ENCODE measurements around the gene GNPTG. TPM values are rescaled to one million over a fixed set of nuclear protein-coding genes. Genes with fewer than 3 reads are reported as not detected.

GNPTG gene
- total RNA-seq, 2 experiments from 2014 or later = 27.6 to 32.0 TPM

- Mint-ChIP-seq H3K4me1 (ENCODE audit: low read depth) (peaks cover 4% of the 10 kb centered on the region), H3K4me3 (no peak overlapping the region), H3K27ac (no peak overlapping the region), H3K36me3 (ENCODE audit: low read depth) (peaks cover 44% of the 10 kb centered on the region), H3K9me3 (no peaks in the 10 kb centered on the region), H3K27me3 (no peaks in the 10 kb centered on the region)
- ChIA-PET POLR2A (interaction anchor here (0.8 to 1.4 kb wide), 2 partner anchors 58 to 176 kb away, joined by 3 to 4 read pairs; partner anchors contain the start of gene UQCC4), CTCF (interaction anchor here (0.7 to 2.2 kb wide), 15 partner anchors 9 to 361 kb away, joined by 3 to 15 read pairs (median 4); partner anchors contain the start of gene UQCC4)
- intact Hi-C loops (cut with DNase I, micrococcal nuclease) = no loop called here
- no peaks in the 10 kb centered on the region for H3K4me1 ChIP-seq (ENCODE audit: insufficient read depth, low read length)
- H3K36me3 ChIP-seq (ENCODE audit: insufficient read depth, low read length) = peaks cover 62% of the 10 kb centered on the region
- H3K4me3 ChIP-seq (ENCODE audit: low read length) = no peak overlapping the region
- no peaks in the 10 kb centered on the region for H3K27me3 ChIP-seq (ENCODE audit: control insufficient read depth in 1 of 2, insufficient read depth in 2 of 2, low read length in 2 of 2)
- no peaks in the 10 kb centered on the region for H3K9me3 ChIP-seq (ENCODE audit: control insufficient read depth in 1 of 2, insufficient read depth in 1 of 2, low read length in 2 of 2)
- no peak for ATAC-seq (ENCODE audit: poor library complexity)
- no peak overlapping the region for H3K27ac ChIP-seq (ENCODE audit: low read depth in 1 of 2, low read length in 2 of 2)
- TF ChIP-seq CTCF (IDR thresholded peaks at IDR 0.05) = no peak
- DNase-seq = no peak
Measured at GRCh38 chr16:1362807-1363206, 11.1 kb downstream of the GNPTG start.

DNA sequence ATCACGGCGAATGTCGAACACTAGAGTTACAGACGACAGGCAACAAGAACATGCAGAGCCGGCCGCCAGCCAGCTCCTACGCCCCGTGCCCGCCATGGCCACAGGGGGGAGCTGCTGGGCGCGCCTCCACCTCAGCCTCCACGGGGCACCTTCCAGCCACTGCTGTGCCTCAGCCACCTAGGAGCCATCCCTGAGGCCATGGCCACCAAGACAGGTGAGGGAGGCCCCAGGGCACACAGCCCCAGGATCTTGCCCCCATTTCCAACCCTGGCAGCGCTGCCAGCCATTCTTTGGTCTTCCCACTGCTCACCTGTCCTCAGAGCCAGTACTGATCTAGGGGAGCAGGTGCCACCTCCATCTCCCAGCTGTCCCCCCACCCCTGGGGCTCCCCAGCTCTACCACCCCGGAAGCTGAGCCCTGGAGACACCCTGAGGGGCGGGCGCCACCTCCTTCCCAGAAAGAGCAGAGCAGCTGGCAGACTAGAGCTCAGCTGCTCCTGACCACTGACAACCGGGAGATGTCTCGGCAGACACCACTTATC is 11.8 kb downstream of the GNPTG start:
- Histone ChIP-seq H3K9me3 (ENCODE audit: control insufficient read depth in 1 of 2, insufficient read depth in 1 of 2, low read length in 2 of 2) (no peaks in the 10 kb centered on the region), H3K4me3 (ENCODE audit: low read length) (no peak overlapping the region), H3K27me3 (ENCODE audit: control insufficient read depth in 1 of 2, insufficient read depth in 2 of 2, low read length in 2 of 2) (no peaks in the 10 kb centered on the region), H3K27ac (ENCODE audit: low read depth in 1 of 2, low read length in 2 of 2) (no peak overlapping the region), H3K4me1 (ENCODE audit: insufficient read depth, low read length) (no peaks in the 10 kb centered on the region), H3K36me3 (ENCODE audit: insufficient read depth, low read length) (peaks cover 65% of the 10 kb centered on the region)
- intact Hi-C loops (cut with DNase I, micrococcal nuclease) = no loop called here
- Mint-ChIP-seq H3K27me3 (no peaks in the 10 kb centered on the region), H3K4me3 (no peak overlapping the region), H3K4me1 (ENCODE audit: low read depth) (no peaks in the 10 kb centered on the region), H3K27ac (no peak overlapping the region), H3K9me3 (no peaks in the 10 kb centered on the region), H3K36me3 (ENCODE audit: low read depth) (peaks cover 48% of the 10 kb centered on the region)
- CTCF ChIA-PET = interaction anchor here (0.6 to 2.2 kb wide), 16 partner anchors 9 to 565 kb away, joined by 3 to 15 read pairs (median 4); partner anchors contain the start of gene UQCC4
- DNase-seq (peak; percentile 48 to 82 (median 64)), ATAC-seq (ENCODE audit: poor library complexity) (peak; percentile 98)
- POLR2A ChIA-PET = interaction anchor here (0.8 to 1.4 kb wide), 3 partner anchors 18 to 175 kb away, joined by 3 to 4 read pairs (median 3); partner anchors contain the start of gene UQCC4
- peak; percentile 82 for TF ChIP-seq CTCF (IDR thresholded peaks at IDR 0.05)

DNA sequence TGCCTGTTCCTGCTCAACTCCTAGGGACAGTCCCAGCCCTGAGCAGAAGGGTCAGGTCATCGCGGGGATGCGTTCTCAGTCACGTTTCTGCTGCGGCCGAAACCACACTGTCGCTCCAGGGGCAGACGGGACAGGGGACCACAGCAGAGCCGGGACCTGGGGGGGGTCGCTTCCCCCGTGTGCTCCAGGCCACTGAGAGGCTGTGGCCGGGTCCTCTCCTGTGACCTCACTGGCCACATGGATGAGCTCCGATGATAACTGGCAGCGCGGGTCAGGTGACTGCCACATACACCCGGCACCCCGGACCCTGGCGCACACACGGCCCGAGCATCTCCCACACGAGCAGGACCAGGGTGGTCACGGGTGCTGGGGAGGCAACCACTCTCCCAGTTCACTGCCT is 12.8 kb downstream of the GNPTG start:
- no peaks in the 10 kb centered on the region for H3K27me3 Mint-ChIP-seq
- DNase-seq (no peak), ATAC-seq (ENCODE audit: poor library complexity) (no peak)
- peaks cover 46% of the 10 kb centered on the region for H3K36me3 Mint-ChIP-seq (ENCODE audit: low read depth)
- Histone ChIP-seq H3K36me3 (ENCODE audit: insufficient read depth, low read length) (peaks cover 65% of the 10 kb centered on the region), H3K9me3 (ENCODE audit: control insufficient read depth in 1 of 2, insufficient read depth in 1 of 2, low read length in 2 of 2) (no peaks in the 10 kb centered on the region), H3K27ac (ENCODE audit: low read depth in 1 of 2, low read length in 2 of 2) (no peak overlapping the region), H3K4me3 (ENCODE audit: low read length) (no peak overlapping the region), H3K4me1 (ENCODE audit: insufficient read depth, low read length) (no peaks in the 10 kb centered on the region), H3K27me3 (ENCODE audit: control insufficient read depth in 1 of 2, insufficient read depth in 2 of 2, low read length in 2 of 2) (no peaks in the 10 kb centered on the region)
- H3K4me1 Mint-ChIP-seq (ENCODE audit: low read depth) = no peaks in the 10 kb centered on the region
- H3K4me3 Mint-ChIP-seq = no peak overlapping the region
- CTCF ChIA-PET = interaction anchor here (1.4 to 1.7 kb wide), 3 partner anchors 15 to 215 kb away, joined by 3 to 15 read pairs (median 4); no protein-coding TSS in a partner anchor
- POLR2A ChIA-PET = no interaction called here
- no peak overlapping the region for H3K27ac Mint-ChIP-seq
- intact Hi-C loops (cut with DNase I, micrococcal nuclease) = no loop called here
- no peaks in the 10 kb centered on the region for H3K9me3 Mint-ChIP-seq
- TF ChIP-seq CTCF (IDR thresholded peaks at IDR 0.05) = no peak
